ENCODE data around the gene GLRX5. TPM values are rescaled to one million over a fixed set of nuclear protein-coding genes. Genes with fewer than 3 reads are reported as not detected.

The GLRX5 gene
- total RNA-seq, 2 experiments from 2014 or later = 11.3 to 11.9 TPM

- intact Hi-C loops (cut with DNase I, micrococcal nuclease) = loop anchor here in 1 of 2 experiments (10.0 kb wide), 1 partner anchor 842 kb away; the partner anchor contains the start of genes ATG2B and GSKIP
Measured at GRCh38 chr14:95523051-95523814, 11.6 kb upstream of the GLRX5 start.

DNA sequence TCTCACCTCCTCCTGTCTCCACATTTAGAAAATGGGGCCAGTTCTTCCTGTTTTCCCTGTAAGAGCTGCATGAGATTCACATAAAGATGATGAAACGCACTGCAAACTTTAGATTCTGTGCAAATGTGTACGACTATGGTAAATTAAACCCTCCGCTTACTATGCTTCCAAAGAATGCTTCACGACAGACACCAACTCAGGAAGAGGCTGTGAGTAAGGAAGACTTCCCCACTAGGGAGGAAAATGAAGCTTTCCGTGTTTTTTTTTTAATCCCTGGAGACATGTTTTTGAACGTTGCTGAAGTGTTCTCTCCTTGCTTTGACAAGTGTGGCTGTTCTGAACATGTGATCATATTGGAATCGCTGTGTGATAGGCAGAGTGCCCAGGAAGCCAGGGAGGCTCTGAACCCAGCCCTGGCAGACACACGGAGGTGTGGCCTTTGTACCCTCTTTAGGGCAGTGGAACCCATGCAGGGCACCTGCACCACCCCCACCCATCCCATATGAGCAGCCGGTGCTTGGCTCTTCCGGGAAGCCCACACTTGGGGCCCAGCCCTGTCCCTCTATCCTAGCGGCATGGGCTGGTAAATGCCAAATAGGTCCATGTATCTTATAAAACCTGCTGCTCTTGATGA, 10.9 kb upstream of the GLRX5 start:
- peaks cover 76% of the 10 kb centered on the region for H3K4me1 Mint-ChIP-seq (ENCODE audit: low read depth)
- H3K9me3 Mint-ChIP-seq = no peaks in the 10 kb centered on the region
- no peaks in the 10 kb centered on the region for H3K36me3 ChIP-seq (ENCODE audit: insufficient read depth, low read length)
- H3K9me3 ChIP-seq (ENCODE audit: control insufficient read depth in 1 of 2, insufficient read depth in 1 of 2, low read length in 2 of 2) = no peaks in the 10 kb centered on the region
- ChIA-PET POLR2A (interaction anchor here (0.8 to 7.7 kb wide), 15 partner anchors 7 to 82 kb away, joined by 3 to 102 read pairs (median 4); partner anchors contain the start of genes GLRX5 and SYNE3), CTCF (interaction anchor here (1.1 to 4.7 kb wide), 5 partner anchors 11 to 82 kb away, joined by 3 to 18 read pairs (median 4); partner anchors contain the start of gene GLRX5)
- H3K4me1 ChIP-seq (ENCODE audit: insufficient read depth, low read length) = peaks cover 72% of the 10 kb centered on the region
- DNase-seq (peak in 9 of 14 experiments; percentile 29 to 79 (median 44)), ATAC-seq (ENCODE audit: poor library complexity) (peak; percentile 74)
- no peaks in the 10 kb centered on the region for H3K27me3 Mint-ChIP-seq
- peak overlapping the region; percentile 72 for H3K4me3 Mint-ChIP-seq
- intact Hi-C loops (cut with DNase I, micrococcal nuclease) = loop anchor here (1.0 to 10.0 kb wide), 2 partner anchors 10 to 841 kb away; partner anchors contain the start of genes ATG2B (in 1 of the 2) and GSKIP (in 1 of the 2)
- H3K27me3 ChIP-seq (ENCODE audit: control insufficient read depth in 1 of 2, insufficient read depth in 2 of 2, low read length in 2 of 2) = no peaks in the 10 kb centered on the region
- peak overlapping the region; percentile 39 for H3K4me3 ChIP-seq (ENCODE audit: low read length)
- no peaks in the 10 kb centered on the region for H3K36me3 Mint-ChIP-seq (ENCODE audit: low read depth)
- H3K27ac Mint-ChIP-seq = peak overlapping the region; percentile 89
- H3K27ac ChIP-seq (ENCODE audit: low read depth in 1 of 2, low read length in 2 of 2) = peak overlapping the region; percentile 59 to 79
- TF ChIP-seq, protein P1, sequence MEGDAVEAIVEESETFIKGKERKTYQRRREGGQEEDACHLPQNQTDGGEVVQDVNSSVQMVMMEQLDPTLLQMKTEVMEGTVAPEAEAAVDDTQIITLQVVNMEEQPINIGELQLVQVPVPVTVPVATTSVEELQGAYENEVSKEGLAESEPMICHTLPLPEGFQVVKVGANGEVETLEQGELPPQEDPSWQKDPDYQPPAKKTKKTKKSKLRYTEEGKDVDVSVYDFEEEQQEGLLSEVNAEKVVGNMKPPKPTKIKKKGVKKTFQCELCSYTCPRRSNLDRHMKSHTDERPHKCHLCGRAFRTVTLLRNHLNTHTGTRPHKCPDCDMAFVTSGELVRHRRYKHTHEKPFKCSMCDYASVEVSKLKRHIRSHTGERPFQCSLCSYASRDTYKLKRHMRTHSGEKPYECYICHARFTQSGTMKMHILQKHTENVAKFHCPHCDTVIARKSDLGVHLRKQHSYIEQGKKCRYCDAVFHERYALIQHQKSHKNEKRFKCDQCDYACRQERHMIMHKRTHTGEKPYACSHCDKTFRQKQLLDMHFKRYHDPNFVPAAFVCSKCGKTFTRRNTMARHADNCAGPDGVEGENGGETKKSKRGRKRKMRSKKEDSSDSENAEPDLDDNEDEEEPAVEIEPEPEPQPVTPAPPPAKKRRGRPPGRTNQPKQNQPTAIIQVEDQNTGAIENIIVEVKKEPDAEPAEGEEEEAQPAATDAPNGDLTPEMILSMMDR (IDR thresholded peaks at IDR 0.05) = peak; percentile 42

More at GRCh38 chr14:95523051-95523814, 11.6 kb upstream of the GLRX5 start:
- ChIA-PET POLR2A (interaction anchor here (0.8 to 7.7 kb wide), 18 partner anchors 8 to 83 kb away, joined by 3 to 102 read pairs (median 4); partner anchors contain the start of genes GLRX5 and SYNE3), CTCF (interaction anchor here (1.1 to 4.7 kb wide), 6 partner anchors 10 to 81 kb away, joined by 3 to 18 read pairs (median 4); partner anchors contain the start of gene GLRX5)
- H3K4me3 Mint-ChIP-seq = peak overlapping the region; percentile 72
- Histone ChIP-seq H3K9me3 (ENCODE audit: control insufficient read depth in 1 of 2, insufficient read depth in 1 of 2, low read length in 2 of 2) (no peaks in the 10 kb centered on the region), H3K36me3 (ENCODE audit: insufficient read depth, low read length) (no peaks in the 10 kb centered on the region), H3K4me3 (ENCODE audit: low read length) (peak overlapping the region; percentile 39), H3K27me3 (ENCODE audit: control insufficient read depth in 1 of 2, insufficient read depth in 2 of 2, low read length in 2 of 2) (no peaks in the 10 kb centered on the region), H3K4me1 (ENCODE audit: insufficient read depth, low read length) (peaks cover 79% of the 10 kb centered on the region), H3K27ac (ENCODE audit: low read depth in 1 of 2, low read length in 2 of 2) (peak overlapping the region; percentile 59 to 79)
- DNase-seq = peak in 7 of 14 experiments; percentile 39 to 64 (median 51)
- no peaks in the 10 kb centered on the region for H3K9me3 Mint-ChIP-seq
- peak; percentile 22 for ATAC-seq (ENCODE audit: poor library complexity)
- no peaks in the 10 kb centered on the region for H3K36me3 Mint-ChIP-seq (ENCODE audit: low read depth)
- H3K4me1 Mint-ChIP-seq (ENCODE audit: low read depth) = peaks cover 83% of the 10 kb centered on the region
- no peaks in the 10 kb centered on the region for H3K27me3 Mint-ChIP-seq
- TF ChIP-seq, protein P1 (IDR thresholded peaks at IDR 0.05) = no peak
- H3K27ac Mint-ChIP-seq = peak overlapping the region; percentile 89

Data from CD4-positive, alpha-beta T cell (primary cell).